ENCODE data around the gene CAMTA1.

Gene CAMTA1

DNA sequence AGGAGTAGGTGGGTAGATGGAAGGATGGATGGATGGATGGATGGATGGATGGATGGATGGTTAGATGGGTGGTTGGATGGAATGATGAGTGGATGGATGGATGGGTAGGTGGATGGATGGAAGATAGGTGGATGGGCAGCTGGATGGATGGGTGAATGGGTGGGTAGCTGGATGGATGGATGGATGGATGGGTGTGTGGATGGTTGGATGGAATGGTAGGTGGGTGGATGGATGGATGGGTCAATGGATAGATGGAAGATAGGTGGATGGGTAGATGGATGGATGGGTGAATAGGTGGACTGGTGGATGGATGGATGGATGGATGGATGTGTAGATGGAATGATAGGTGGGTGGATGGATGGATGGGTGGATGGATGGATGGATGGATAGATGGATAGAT is 821.8 kb downstream of the CAMTA1 start:
- DNase-seq (ENCODE audit: low spot score) (no peak), ATAC-seq (ENCODE audit: low read depth) (no peak)
- TF ChIP-seq, protein P1, sequence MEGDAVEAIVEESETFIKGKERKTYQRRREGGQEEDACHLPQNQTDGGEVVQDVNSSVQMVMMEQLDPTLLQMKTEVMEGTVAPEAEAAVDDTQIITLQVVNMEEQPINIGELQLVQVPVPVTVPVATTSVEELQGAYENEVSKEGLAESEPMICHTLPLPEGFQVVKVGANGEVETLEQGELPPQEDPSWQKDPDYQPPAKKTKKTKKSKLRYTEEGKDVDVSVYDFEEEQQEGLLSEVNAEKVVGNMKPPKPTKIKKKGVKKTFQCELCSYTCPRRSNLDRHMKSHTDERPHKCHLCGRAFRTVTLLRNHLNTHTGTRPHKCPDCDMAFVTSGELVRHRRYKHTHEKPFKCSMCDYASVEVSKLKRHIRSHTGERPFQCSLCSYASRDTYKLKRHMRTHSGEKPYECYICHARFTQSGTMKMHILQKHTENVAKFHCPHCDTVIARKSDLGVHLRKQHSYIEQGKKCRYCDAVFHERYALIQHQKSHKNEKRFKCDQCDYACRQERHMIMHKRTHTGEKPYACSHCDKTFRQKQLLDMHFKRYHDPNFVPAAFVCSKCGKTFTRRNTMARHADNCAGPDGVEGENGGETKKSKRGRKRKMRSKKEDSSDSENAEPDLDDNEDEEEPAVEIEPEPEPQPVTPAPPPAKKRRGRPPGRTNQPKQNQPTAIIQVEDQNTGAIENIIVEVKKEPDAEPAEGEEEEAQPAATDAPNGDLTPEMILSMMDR (IDR thresholded peaks at IDR 0.05; ENCODE audit: poor library complexity, severe bottlenecking), result no peak
- Histone ChIP-seq H3K27me3 (ENCODE audit: insufficient read depth, poor library complexity, severe bottlenecking) (no peaks in the 10 kb centered on the region), H3K9me3 (ENCODE audit: severe bottlenecking) (no peaks in the 10 kb centered on the region), H3K4me1 (ENCODE audit: insufficient read depth, poor library complexity, severe bottlenecking) (no peaks in the 10 kb centered on the region), H3K4me3 (ENCODE audit: severe bottlenecking) (no peak overlapping the region), H3K36me3 (ENCODE audit: low read depth) (no peaks in the 10 kb centered on the region), H3K27ac (ENCODE audit: poor library complexity, severe bottlenecking) (no peak overlapping the region)

DNA sequence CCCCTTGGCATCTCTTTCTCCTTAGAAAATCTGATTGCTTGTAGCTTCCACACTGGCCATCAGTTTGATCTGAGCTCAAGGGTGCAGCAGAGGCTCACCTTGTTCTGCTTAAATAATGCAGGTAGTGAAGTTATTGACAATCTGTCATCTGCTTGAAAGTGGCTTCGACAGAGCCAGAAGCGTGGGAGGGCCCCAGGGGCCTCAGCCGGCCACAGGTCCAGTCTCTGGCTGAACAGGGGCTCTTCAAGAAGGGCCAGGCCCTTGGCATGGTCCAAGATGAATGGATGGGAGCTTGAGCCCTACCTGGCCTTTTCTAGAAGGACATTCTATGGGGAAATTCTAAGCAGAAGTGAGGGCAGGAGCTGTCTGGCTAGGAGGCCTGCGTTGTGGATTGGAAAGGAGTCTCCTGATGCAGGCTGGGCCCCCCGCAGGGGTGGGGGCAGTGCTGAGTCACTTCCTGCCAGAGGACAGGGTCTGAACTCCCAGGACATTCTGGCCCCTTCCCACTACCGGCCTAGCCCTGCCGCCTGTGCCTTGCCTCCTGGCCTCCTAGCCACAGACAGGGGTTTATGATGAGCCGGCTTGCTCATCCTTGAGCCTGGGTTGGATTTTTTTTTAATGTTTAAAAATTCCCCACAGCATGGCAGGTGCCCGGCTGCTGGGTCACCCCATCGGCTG is 823.5 kb downstream of the CAMTA1 start:
- H3K27me3 ChIP-seq (ENCODE audit: insufficient read depth, poor library complexity, severe bottlenecking), result no peaks in the 10 kb centered on the region
- TF ChIP-seq, protein P1 (IDR thresholded peaks at IDR 0.05; ENCODE audit: poor library complexity, severe bottlenecking), result no peak
- no peaks in the 10 kb centered on the region for H3K9me3 ChIP-seq (ENCODE audit: severe bottlenecking)
- DNase-seq (ENCODE audit: low spot score) (peak; percentile 30), ATAC-seq (ENCODE audit: low read depth) (no peak)
- no peaks in the 10 kb centered on the region for H3K4me1 ChIP-seq (ENCODE audit: insufficient read depth, poor library complexity, severe bottlenecking)
- H3K27ac ChIP-seq (ENCODE audit: poor library complexity, severe bottlenecking), result no peak overlapping the region
- no peak overlapping the region for H3K4me3 ChIP-seq (ENCODE audit: severe bottlenecking)
- H3K36me3 ChIP-seq (ENCODE audit: low read depth), result no peaks in the 10 kb centered on the region

GRCh38 chr1:7609311-7609994 is 824.2 kb downstream of the CAMTA1 start:
- no peaks in the 10 kb centered on the region for H3K9me3 ChIP-seq (ENCODE audit: severe bottlenecking)
- DNase-seq (ENCODE audit: low spot score), result peak; percentile 45
- no peak overlapping the region for H3K27ac ChIP-seq (ENCODE audit: poor library complexity, severe bottlenecking)
- H3K27me3 ChIP-seq (ENCODE audit: insufficient read depth, poor library complexity, severe bottlenecking), result no peaks in the 10 kb centered on the region
- TF ChIP-seq, protein P1 (IDR thresholded peaks at IDR 0.05; ENCODE audit: poor library complexity, severe bottlenecking), result no peak
- no peaks in the 10 kb centered on the region for H3K4me1 ChIP-seq (ENCODE audit: insufficient read depth, poor library complexity, severe bottlenecking)
- no peak overlapping the region for H3K4me3 ChIP-seq (ENCODE audit: severe bottlenecking)
- no peak for ATAC-seq (ENCODE audit: low read depth)
- no peaks in the 10 kb centered on the region for H3K36me3 ChIP-seq (ENCODE audit: low read depth)

DNA sequence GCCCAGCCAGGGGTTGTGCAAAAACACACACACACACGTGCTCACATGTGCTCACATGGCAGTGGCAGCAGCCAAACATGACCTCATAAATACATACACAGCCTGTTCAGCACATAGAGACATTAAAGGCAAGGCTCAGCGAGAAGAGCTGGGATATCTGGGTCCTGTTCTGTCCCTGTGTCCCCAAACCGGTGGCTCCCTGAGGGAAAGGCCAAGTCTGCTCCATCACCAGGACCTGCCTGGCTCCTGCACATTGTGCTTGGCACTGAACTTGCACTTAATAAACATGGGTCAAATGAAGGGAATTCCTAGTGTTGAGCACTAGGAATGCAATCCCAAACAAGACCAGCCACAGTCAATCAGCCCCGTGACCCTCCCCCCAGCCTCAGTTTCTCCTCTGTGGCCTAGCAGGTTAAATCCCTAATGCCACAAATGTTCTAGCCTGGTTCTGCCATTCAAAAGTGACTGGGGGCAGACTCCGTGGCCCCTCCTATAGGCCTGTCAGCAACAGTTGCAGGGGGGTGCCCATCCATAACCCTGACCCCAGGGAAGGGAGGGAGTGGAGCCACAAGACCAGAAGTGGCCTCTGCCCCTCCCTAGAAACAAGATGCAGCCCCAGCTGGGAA is 825.0 kb downstream of the CAMTA1 start:
- DNase-seq (ENCODE audit: low spot score), result peak; percentile 8
- H3K4me3 ChIP-seq (ENCODE audit: severe bottlenecking), result no peak overlapping the region
- no peaks in the 10 kb centered on the region for H3K9me3 ChIP-seq (ENCODE audit: severe bottlenecking)
- no peak for ATAC-seq (ENCODE audit: low read depth)
- H3K4me1 ChIP-seq (ENCODE audit: insufficient read depth, poor library complexity, severe bottlenecking), result no peaks in the 10 kb centered on the region
- H3K36me3 ChIP-seq (ENCODE audit: low read depth), result no peaks in the 10 kb centered on the region
- peaks cover 2% of the 10 kb centered on the region for H3K27me3 ChIP-seq (ENCODE audit: insufficient read depth, poor library complexity, severe bottlenecking)
- TF ChIP-seq, protein P1 (IDR thresholded peaks at IDR 0.05; ENCODE audit: poor library complexity, severe bottlenecking), result no peak
- H3K27ac ChIP-seq (ENCODE audit: poor library complexity, severe bottlenecking), result no peak overlapping the region

Measured in RWPE2 (cell line).